ENCODE data around the gene TFPI.

GRCh38 chr2:187442378-187442777 is 111.9 kb downstream of the TFPI start:
- TF ChIP-seq CTCF (IDR thresholded peaks at IDR 0.05; ENCODE audit: insufficient read depth, low read depth, low read length) (no peak), EZH2 (IDR thresholded peaks at IDR 0.05; ENCODE audit: insufficient read depth, low read length) (no peak)
